Subcutaneous adipose tissue (tissue), 4 donors: ENCODE measurements around the gene KRTAP10-3. TPM values are rescaled to one million over a fixed set of nuclear protein-coding genes. Genes with fewer than 3 reads are reported as not detected.
"Not testable (repeated sequence)": the region's sequence is repeated elsewhere in the genome, so short reads cannot be mapped to it uniquely, and the experiment has no call there.

Source experiments
- CTCF ChIP-seq: fragments of 450-650 bp; IDR thresholded peaks from one replicate; pipeline ENCODE4 v1.5.1; 2016; ENCODE audit warnings: low read depth, mild to moderate bottlenecking, control low read depth, antibody characterized with exemption, moderate library complexity
- total RNA-seq, 4 donors: library from RNA; depleted of rRNA; stranded (reverse); fragments of >200 nt; gene quantifications; one replicate each; pipeline ENCODE4 v1.1.0, GENCODE V29; 2016

Gene KRTAP10-3
- total RNA-seq, 4 donors from 2014 or later = not detected

- no peak for TF ChIP-seq CTCF
Measured at GRCh38 chr21:44578371-44579055, 19.9 kb upstream of the KRTAP10-3 start.

- TF ChIP-seq CTCF = no peak
Measured at GRCh38 chr21:44576025-44576420, 17.4 kb upstream of the KRTAP10-3 start.

GRCh38 chr21:44575307-44576024 lies 16.9 kb upstream of the KRTAP10-3 start:
- TF ChIP-seq CTCF = no peak

GRCh38 chr21:44574457-44575306 lies 16.1 kb upstream of the KRTAP10-3 start:
- no peak for TF ChIP-seq CTCF

- not testable (repeated sequence) for TF ChIP-seq CTCF
Measured at GRCh38 chr21:44573630-44574456, 15.2 kb upstream of the KRTAP10-3 start, which contains the start of gene KRTAP10-4. Gene KRTAP10-4 (plus strand): TSS chr21:44573729. CDS start chr21:44573759, 30 bp downstream.

- TF ChIP-seq CTCF = no peak
Measured at GRCh38 chr21:44572959-44573583, 14.5 kb upstream of the KRTAP10-3 start.
